ENCODE data around the gene ZNF444.
"Not testable (repeated sequence)": the region's sequence is repeated elsewhere in the genome, so short reads cannot be mapped to it uniquely, and the experiment has no call there.

The ZNF444 gene

DNA sequence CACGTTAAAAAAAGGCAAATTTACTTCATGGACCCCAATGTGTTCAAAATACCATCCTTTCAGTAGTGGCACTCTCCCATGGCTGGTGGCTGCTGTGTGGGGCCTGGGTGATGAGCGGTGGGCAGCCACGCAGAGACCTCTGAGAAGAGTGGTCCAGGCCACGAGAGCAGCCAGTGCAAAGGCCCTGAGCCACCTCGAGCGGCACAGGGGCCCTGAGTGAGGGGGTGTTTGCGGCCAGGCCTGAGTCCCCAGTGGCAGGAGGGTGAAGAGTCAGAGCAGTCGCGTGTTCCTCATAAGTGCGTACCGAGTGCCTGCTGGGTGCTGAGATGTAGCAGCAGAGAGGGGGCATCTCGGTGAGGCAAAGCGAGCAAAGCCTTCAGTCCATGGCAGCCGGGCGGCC, 7.0 kb downstream of the ZNF444 start:
- no peak for DNase-seq

DNA sequence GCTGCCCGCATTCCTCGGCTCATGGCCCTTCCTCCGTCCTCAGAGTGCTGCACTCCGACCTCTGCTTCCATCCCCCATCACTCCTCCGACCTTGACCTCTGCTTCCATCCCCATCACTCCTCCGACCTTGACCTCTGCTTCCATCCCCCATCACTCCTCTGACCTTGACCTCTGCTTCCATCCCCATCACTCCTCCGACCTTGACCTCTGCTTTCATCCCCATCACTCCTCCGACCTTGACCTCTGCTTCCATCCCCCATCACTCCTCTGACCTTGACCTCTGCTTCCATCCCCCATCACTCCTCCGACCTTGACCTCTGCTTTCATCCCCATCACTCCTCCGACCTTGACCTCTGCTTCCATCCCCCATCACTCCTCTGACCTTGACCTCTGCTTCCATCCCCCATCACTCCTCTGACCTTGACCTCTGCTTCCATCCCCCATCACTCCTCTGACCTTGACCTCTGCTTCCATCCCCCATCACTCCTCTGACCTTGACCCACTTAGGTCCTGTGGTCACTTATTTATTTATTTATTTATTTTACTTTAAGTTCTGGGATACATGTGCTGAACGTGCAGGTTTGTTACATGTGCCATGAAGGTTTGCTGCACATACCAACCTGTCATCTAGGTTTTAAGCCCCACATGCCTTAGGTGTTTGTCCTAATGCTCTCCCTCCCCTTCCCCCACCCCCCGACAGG, 8.0 kb downstream of the ZNF444 start:
- not testable (repeated sequence) for DNase-seq

DNA sequence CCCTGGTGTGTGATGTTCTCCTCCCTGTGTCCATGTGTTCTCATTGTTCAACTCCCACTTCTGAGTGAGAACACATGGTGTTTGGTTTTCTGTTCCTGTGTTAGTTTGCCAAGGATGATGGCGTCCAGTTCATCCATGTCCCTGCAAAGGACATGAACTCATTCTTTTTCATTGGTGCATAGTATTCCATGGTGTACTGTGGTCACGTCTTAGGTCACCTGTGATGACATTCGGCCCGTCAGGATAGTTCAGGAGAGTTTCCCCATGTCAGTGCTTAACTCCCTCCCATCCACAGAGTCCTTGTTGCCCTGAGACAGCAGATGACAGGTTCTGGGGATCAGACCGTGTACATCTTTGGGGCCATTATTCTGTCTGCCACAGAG, 8.6 kb downstream of the ZNF444 start:
- DNase-seq = no peak

DNA sequence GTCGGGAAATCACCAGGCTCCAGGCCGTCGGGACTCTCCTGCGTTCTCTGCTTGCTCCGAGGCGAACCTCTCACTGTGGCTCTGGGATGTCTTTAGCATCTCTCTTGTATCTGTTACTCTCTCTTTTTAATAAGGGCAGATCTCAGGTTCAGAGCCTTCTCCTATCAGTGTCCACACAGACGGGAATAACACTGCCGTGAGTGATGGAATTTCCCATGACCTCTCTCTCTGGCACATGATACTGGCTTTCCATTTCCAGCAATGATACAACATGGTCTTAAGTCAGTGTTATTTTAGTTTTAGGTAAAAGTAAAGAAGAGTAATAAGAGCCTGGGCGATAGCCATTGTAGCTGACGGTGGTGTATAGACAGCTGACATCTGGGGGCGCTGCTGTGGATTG, 9.3 kb downstream of the ZNF444 start:
- no peak for DNase-seq

DNA sequence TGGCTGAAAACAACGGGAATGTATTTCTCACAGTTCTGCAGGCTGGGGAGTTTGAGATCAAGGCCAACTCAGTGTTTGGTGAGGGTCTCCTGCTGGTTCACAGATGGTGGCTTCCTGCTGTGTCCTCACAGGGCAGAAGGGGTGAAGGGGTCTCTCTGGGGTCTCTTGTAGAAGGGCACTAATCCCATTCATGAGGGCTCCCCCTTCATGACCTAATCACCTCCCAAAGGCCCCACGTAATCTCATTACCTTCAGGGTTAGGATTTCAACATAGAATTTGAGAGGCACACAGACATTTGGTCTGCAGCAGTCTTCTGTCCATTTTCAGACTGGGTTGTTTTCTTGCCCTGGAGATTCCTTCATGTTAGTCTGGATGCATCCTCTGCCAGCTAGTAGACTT, 11.6 kb downstream of the ZNF444 start:
- no peak for DNase-seq

DNA sequence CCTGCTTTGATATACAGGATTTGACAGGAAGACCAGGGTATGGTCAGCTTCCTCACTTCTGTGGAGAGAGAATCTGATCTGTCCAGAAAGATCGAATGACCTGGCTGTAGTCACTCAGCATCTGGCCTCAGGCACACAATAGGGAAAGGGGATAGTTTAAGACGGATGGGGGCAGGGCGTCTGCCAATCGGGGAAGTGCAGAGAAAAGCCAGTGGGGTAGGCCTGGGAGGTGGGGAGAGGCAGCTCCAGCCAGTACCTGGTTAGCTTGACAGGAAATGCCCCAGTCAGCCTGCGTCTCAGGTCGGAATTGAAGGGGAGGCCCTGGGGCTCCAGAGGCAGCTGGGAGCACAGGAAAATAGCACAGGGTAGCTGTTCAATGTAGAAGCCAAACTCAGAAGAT, 12.4 kb downstream of the ZNF444 start:
- no peak for DNase-seq

DNA sequence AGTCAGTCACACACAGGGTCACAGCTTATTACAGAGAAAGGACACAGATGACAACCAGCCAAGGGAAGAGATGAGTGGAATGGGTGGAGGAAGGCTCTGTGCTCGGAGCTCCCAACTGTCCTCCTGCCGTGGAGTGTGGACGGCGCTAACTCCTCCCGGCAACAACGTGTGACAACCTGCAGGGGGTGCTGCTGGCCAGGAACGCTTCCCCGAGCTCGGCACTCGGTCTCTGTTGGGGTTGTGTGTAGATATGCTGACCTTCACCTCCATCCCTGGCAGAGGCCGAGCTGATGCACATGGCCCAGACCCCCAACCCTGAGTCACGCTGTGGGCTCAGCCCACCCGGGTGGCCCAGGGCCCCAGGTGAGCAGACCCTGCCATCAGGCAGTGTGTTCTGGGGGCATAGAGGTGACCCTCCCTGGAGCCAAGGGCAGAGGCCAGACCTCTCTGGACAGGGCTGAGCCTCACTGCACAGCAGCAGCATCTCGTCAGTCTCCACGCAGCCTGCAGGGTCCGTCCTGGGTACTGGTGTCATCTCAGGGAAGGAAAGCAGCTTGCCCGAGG, 14.1 kb downstream of the ZNF444 start:
- DNase-seq = no peak

DNA sequence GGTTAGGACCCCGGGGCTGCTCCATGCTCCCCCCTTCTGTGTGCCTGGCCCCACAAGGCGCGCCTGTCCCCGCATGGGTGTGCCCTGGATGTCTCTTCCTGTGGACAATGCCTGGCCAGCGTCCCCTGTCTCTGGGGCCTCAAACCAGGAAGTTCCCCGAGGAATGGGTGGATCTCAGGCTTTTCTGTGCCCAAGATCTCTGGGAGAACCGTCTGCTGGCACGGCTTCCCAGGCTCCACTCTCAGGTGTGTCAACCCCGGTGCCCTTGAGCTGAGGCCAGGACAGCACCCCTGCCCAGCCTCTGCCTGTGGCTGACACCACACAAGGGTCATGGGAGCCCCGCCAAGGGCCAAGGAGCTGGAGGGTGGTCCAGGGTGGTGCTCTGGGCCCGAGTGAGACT, 15.7 kb downstream of the ZNF444 start:
- no peak for DNase-seq

DNA sequence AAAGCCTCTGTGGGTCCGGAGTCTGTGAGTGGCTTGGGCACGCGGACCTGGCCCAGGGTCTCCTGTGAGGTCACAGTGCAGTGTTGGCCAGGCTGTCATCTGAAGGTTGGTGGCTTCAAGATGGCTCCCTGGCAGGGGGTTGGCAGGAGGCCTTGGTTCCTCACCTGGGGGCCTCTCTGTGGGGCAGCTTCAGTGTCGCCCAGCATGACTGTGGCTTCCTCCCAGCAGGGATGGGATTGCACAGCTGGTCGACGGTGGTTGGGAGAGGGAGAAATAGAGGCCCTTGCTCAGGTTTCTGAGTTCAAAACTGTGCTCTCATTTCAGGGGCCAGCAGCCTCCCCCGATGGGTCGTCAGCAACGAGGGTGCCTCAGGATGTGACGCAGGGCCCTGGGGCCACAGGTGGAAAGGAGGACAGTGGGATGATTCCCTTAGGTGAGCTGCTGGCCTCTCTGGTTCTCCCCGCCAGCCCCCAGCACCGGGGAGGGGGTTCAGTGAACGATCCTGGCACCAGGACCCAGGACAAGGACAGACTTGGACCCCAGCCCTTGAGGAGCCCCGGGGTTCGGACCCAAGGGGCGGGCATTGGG, 17.2 kb downstream of the ZNF444 start:
- no peak for DNase-seq

DNA sequence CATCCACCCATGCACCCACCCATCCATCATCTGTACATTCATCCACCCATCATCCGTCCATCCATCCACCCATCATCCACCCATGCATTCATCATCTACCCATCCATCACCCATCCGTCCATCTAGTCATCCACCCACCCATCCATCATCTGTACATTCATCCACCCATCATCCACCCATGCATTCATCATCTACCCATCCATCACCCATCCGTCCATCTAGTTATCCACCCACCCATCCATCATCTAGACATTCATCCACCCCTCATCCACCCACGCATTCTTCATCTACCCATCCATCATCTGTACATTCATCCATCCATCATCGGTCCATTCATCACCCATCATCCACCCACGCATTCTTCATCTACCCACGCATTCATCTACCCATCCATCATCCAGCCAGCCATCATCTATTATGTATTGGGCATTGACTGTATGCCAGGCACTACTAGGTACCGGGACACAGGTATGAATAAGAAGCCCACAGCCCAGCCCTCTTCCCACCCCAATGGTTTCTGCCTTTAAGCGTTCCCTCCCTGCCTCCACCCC, 18.0 kb downstream of the ZNF444 start:
- DNase-seq = no peak

DNA sequence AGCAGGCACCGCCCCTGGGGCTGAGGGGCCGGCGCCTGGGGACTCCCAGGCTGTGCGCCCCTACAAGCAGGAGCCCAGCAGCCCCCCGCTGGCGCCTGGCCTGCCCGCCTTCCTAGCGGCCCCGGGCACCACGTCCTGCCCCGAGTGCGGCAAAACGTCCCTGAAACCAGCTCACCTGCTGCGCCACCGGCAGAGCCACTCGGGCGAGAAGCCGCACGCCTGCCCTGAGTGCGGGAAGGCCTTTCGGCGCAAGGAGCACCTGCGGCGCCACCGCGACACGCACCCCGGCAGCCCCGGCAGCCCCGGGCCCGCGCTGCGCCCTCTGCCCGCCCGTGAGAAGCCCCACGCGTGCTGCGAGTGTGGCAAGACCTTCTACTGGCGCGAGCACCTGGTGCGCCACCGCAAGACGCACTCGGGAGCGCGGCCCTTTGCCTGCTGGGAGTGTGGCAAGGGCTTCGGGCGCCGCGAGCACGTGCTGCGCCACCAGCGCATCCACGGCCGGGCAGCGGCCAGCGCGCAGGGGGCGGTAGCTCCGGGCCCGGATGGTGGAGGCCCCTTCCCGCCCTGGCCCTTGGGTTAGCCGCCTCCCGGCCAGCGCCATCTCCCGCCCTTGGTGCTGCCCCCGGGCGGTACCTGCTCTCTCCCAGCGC, 18.7 kb downstream of the ZNF444 start:
- no peak for DNase-seq

DNA sequence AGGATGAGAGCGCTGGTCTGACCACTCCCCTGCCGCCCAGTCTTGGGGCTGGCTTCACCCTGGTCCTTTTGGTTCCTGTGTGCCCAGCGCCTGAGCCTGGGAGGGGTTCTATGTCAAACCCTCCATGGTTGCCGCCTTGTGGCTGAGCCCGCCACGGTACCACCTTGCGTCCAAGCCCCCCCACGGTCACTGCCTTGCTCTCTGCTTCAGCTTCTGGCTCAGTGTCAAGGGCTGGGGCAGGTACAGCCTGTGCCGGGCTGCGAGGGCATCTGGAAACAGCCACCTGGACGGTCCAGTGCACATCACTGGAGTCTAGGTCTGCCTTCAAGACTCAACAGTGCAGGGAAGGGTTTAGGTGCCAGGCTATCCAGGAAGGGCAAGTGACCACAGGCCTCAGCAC, 20.4 kb downstream of the ZNF444 start:
- DNase-seq = no peak

DNA sequence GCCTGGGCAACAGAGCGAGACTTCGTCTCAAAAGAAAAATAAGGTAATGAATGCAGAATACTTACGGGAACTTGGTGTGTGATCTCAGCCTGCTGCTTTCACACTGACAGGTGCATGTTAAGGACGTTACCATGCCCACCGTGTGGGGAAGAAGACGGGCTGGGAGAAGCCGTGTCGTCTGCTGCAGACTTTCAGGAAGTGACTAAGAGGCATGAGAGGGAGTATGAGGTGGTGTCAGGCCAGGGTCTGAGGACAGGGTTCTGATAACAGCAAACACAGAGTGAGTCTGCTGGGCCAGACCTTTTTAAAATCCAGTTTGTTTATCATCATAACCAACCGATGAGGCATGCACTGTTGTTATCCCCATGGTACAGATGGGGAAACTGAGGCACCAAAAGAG, 21.2 kb downstream of the ZNF444 start:
- no peak for DNase-seq

DNA sequence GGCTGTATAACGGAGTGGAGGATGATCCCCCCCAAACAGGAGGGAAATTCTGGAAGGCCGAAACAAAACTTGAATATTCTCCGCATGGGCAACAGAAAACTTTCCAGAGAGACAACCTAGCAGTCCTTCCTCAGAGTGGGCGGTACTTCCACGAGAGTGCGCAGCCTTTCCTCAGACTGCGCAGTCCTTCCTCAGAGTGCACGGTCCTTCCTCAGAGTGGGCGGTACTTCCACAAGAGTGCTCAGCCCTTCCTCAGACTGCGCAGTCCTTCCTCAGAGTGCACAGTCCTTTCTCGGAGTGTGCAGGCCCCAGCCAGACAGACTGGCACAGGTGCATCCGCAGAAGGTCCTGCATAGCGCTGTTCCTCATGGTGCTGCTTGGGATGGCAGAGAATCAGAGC, 22.0 kb downstream of the ZNF444 start:
- DNase-seq = no peak

DNA sequence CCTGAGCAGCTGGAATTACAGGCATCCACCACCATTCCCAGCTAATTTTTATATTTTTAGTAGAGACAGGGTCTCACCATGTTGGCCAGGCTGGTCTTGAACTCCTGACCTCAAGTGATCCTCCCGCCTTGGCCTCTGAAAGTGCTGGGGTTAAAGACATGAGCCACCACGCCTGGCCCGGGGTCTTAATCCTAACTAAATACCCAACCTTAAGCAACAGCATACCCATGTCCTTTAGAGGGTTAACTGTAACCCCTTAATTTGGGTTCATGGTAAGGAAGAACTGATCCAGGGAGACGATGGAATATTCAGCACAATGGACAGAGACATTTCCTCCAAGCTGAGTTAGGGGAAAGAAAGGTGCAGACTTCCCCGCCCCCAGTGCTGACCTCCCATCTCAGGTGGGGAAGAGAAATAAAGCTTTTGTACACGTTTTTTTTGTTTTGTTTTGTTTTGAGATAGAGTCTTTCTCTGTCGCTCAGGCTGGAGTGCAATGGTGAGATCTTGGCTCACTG, 26.0 kb downstream of the ZNF444 start:
- no peak for DNase-seq

DNA sequence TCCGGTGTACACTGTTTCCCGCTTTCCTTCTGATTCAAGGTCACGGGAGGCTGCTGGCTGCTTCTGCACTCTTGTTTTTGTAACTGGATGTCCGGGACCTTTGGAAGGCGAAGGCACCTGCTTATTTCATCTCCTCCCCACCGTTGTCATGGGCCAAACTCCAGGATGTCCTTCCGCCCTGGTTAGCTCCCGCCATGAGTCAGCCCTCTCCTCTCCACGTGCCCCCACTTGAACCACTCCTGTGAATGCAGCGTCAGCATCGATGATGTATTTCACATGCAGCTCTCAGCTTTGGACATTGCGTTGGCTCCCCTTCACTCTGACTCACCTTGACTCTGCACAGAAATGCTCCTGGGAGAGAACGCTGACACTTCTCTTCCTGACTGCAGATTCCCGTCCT, 29.2 kb downstream of the ZNF444 start:
- no peak for DNase-seq

DNA sequence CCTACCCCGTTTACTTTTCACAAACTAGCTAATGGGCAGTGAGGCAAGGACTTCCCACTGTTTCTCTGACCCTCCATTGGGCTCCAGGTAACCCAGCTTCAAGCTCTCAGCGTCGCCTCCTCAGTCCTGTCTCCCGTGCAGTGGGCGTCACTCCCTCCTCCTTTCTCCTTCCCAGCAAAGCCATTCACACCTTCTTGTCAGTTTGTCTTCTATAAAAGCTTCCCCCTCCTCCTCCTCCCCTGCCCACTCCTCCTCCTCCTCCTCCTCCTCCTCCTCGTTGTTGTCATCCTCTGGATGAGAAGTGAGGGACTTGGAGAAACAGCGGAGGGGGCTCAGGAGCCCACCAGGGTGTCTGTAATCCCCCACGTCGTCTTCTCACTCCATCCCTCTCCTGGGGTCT, 33.0 kb downstream of the ZNF444 start:
- DNase-seq = no peak

DNA sequence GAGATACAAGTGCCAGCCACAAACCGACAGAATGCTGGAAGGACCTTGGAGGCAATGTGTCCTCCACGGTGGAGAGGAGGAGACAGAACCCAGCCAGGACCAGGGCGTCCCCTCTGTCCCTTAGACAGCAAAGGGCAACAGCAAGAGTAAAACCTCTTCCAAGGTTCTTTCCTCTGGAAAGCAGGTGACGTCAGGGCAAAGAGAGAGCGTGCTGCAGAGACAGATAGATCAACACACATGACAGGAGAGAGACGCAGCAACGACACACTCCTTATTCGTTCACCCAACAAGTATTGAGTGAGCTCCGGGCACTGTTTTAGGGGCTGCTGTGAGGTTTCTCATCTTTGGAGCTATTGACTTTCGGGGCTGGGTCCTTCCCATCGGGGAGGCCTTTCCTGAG, 33.5 kb downstream of the ZNF444 start:
- DNase-seq = no peak

DNA sequence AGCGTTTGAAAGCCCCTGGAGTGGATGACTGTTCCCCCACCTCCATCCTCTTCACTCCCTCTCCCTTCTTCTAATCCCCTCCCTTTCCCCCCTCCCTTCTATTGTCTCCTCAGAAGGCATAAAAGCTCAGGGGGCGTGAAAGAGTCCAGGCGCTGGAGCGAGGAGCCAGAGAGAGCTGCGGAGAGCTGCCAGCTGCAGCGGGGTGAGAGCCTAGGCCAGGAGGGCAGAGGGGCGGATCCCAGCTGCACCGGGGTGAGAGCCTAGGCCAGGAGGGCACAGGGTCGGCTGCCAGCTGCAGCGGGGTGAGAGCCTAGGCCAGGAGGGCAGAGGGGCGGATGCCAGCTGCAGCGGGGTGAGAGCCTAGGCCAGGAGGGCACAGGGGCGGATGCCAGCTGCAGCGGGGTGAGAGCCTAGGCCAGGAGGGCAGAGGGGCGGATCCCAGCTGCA, 34.8 kb downstream of the ZNF444 start, which contains the start of gene GALP:
GALP (plus strand) TSS at position 148 of the 447 bp plus-strand sequence. CDS start 1,101 bp downstream, outside the sequence.
- DNase-seq = not testable (repeated sequence)

DNA sequence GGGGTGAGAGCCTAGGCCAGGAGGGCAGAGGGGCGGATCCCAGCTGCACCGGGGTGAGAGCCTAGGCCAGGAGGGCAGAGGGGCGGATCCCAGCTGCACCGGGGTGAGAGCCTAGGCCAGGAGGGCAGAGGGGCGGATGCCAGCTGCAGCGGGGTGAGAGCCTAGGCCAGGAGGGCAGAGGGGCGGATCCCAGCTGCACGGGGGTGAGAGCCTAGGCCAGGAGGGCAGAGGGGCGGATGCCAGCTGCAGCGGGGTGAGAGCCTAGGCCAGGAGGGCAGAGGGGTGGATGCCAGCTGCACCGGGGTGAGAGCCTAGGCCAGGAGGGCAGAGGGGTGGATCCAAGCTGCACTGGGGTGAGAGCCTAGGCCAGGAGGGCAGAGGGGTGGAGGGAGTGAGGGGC, 35.2 kb downstream of the ZNF444 start:
- not testable (repeated sequence) for DNase-seq

DNA sequence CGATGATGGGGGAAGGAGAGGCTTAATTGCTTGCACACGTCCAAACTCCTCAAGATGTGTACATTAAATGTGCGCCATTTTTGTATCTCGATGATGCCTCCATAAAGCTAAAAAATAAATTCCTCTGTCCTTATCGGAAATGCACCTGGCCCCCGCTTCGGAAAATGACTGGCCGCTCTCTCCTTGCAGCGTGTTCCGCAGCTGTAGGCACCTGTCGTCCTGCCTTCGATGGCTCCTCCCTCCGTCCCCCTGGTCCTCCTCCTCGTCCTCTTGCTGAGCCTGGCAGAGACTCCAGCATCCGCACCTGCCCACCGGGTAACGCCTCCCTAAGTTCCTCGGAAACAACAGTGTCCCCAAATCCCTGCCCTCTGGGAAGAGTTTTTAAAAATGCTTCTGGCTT, 35.8 kb downstream of the ZNF444 start:
- DNase-seq = no peak

DNA sequence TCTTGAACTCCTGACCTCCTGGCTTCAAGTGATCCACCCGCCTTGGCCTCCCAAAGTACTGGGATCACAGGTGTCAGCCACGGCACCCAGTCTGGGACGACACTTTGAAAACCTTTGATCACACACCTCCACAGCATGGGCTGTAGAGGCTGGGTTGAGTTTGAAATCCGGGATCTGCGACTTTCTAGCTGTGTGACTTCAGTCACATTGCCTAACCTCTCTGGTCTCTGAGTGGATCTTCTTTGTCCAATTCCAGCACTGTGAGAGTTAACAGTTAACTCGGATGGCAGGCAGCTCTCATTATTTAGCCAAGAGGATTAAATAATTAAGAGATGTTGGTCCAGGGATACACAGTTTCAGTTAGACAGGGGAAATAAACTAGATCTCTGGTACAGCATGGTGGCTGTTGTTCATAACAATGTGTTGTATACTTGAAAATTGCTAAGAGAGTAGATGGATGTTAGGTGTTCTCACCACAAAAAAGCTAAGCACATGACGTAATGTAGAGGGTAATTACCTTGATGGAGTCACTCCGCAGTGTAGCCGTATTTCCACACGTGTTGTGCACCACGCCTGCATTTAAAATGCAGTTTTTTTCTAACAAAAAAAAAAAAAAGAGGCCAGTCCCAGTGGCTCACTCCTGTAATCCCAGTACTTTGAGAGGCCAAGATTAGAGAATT, 36.6 kb downstream of the ZNF444 start:
- no peak for DNase-seq

DNA sequence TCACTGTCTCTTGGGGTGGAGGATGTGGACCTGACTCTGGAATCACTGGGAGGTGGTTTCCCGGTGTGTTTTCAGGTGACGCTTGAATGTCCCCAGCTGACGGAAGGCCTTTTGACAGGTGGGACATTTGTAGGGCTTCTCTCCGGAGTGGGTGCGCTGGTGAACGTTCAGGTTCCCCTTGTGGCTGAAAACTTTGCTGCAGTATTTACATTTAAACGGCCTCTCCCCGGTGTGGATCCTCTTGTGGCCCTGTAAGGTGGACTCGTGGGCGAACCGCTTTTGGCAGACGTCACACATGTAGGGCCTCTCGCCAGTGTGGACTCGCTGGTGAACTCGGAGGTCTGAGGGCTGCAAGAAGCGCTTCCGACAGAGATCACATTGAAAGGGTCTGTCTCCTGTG, 48.7 kb downstream of the ZNF444 start:
- no peak for DNase-seq

All from SW 1271 (cell line).